SK-N-SH (cell line): ENCODE results near the gene PRSS23.

Experiments used
- CTCF ChIP-seq: fragments of 200-600 bp; sonication (generic); IDR thresholded peaks from 2 replicates; pipeline ENCODE4 v1.6.1; 2017; ENCODE audit warnings: antibody characterized with exemption, mild to moderate bottlenecking, moderate library complexity
- FOSL2 ChIP-seq: IDR thresholded peaks from 2 replicates; pipeline ENCODE4 v1.4.0; 2012; ENCODE audit warnings: low read depth, mild to moderate bottlenecking, moderate library complexity, borderline replicate concordance
- FOXM1 ChIP-seq: IDR thresholded peaks from 2 replicates; pipeline ENCODE4 v1.4.0; 2012; ENCODE audit warnings: low read depth, mild to moderate bottlenecking
- GABPA ChIP-seq: IDR thresholded peaks from 2 replicates; pipeline ENCODE4 v1.4.0; 2012; ENCODE audit warnings: low read depth, mild to moderate bottlenecking
- JUND ChIP-seq: IDR thresholded peaks from 2 replicates; pipeline ENCODE4 v1.4.0; 2012
- NRF1 ChIP-seq: IDR thresholded peaks from 2 replicates; pipeline ENCODE4 v1.6.1; 2012; ENCODE audit warnings: low read depth, mild to moderate bottlenecking, low read length
- POLR2AphosphoS5 ChIP-seq: IDR thresholded peaks from 2 replicates; pipeline ENCODE4 v1.6.1; 2012; ENCODE audit warnings: low read depth, low read length
- SIN3A ChIP-seq: IDR thresholded peaks from 2 replicates; pipeline ENCODE4 v1.6.1; 2012; ENCODE audit warnings: low read depth, mild to moderate bottlenecking, low read length, moderate library complexity, borderline replicate concordance
- TF ChIP-seq, protein P1 (sequence below): IDR thresholded peaks from 2 replicates; pipeline ENCODE4 v1.6.1; 2012; ENCODE audit warnings: mild to moderate bottlenecking, low read depth, low read length, moderate library complexity
- TF ChIP-seq, protein P2 (sequence below): IDR thresholded peaks from 2 replicates; pipeline ENCODE4 v1.4.0; 2012; ENCODE audit warnings: low read depth

DNA sequence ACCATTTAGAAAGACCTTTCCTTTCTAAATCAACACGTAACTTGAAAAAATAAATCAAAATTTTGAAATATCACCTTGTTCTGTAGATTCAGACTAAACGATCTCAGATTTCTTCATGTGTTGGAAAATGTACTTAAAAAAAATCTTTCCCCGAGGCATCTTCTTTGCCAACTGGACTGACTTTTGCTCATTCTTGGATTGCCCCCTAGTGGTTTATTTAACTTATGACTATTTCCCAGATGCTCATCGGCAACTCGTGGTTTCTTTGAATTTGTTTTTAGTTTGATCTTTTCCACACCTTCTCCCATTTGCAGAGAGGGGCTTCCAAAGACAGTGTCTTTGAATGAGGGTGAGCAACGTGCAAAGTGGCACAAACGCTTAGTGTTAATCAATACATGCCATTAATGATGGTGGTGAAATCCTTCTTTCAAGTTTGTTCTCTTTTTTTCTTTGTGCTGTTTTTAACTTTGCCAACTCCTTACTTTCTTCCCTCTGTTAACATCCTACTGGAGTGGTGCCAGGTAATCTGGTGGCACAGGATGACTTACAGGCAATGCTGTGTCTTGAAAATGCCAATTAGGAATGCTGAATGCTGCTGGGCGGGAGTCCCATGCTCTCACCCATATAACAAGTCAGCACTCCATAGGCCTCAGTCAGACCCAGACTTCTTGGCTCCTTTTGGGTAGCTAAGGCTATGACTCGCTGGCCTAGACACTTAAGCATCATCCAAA is 18.3 kb downstream of the PRSS23 start:
- TF ChIP-seq CTCF (peak; percentile 76), JUND (no peak), FOSL2 (no peak), POLR2AphosphoS5 (no peak), SIN3A (no peak; the same call in 1 of the 2 replicates), NRF1 (no peak), FOXM1 (no peak; the same call in 1 of the 2 replicates), GABPA (no peak)
- TF ChIP-seq, protein P1, sequence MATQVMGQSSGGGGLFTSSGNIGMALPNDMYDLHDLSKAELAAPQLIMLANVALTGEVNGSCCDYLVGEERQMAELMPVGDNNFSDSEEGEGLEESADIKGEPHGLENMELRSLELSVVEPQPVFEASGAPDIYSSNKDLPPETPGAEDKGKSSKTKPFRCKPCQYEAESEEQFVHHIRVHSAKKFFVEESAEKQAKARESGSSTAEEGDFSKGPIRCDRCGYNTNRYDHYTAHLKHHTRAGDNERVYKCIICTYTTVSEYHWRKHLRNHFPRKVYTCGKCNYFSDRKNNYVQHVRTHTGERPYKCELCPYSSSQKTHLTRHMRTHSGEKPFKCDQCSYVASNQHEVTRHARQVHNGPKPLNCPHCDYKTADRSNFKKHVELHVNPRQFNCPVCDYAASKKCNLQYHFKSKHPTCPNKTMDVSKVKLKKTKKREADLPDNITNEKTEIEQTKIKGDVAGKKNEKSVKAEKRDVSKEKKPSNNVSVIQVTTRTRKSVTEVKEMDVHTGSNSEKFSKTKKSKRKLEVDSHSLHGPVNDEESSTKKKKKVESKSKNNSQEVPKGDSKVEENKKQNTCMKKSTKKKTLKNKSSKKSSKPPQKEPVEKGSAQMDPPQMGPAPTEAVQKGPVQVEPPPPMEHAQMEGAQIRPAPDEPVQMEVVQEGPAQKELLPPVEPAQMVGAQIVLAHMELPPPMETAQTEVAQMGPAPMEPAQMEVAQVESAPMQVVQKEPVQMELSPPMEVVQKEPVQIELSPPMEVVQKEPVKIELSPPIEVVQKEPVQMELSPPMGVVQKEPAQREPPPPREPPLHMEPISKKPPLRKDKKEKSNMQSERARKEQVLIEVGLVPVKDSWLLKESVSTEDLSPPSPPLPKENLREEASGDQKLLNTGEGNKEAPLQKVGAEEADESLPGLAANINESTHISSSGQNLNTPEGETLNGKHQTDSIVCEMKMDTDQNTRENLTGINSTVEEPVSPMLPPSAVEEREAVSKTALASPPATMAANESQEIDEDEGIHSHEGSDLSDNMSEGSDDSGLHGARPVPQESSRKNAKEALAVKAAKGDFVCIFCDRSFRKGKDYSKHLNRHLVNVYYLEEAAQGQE = no peak
- TF ChIP-seq, protein P2, sequence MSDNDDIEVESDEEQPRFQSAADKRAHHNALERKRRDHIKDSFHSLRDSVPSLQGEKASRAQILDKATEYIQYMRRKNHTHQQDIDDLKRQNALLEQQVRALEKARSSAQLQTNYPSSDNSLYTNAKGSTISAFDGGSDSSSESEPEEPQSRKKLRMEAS = no peak
